ENCODE measurements around the gene C19orf25.

DNA sequence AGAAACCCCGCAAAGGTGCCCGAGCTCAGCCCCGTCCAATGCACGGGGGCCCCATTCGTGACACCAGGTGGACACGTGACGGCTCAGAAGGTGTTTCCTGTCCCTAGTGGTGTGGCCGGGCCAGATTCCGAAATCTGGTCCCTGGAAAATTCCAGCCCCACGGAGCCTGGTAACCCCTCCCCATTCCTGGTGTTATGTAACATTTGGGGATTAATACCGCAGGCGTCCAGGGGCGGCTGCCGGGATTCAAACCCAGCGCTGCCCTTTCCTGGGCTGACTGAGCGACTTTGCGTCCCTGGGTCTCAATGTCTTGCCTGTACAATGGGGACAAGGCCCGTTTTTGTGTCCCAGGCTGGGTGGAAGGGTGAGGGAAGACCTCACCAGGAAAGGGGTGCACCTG is 43.8 kb upstream of the C19orf25 start:
- no peak for TF ChIP-seq POLR2AphosphoS5 (IDR thresholded peaks at IDR 0.05)
- TF ChIP-seq, protein P1, sequence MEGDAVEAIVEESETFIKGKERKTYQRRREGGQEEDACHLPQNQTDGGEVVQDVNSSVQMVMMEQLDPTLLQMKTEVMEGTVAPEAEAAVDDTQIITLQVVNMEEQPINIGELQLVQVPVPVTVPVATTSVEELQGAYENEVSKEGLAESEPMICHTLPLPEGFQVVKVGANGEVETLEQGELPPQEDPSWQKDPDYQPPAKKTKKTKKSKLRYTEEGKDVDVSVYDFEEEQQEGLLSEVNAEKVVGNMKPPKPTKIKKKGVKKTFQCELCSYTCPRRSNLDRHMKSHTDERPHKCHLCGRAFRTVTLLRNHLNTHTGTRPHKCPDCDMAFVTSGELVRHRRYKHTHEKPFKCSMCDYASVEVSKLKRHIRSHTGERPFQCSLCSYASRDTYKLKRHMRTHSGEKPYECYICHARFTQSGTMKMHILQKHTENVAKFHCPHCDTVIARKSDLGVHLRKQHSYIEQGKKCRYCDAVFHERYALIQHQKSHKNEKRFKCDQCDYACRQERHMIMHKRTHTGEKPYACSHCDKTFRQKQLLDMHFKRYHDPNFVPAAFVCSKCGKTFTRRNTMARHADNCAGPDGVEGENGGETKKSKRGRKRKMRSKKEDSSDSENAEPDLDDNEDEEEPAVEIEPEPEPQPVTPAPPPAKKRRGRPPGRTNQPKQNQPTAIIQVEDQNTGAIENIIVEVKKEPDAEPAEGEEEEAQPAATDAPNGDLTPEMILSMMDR (IDR thresholded peaks at IDR 0.05): no peak
- TF ChIP-seq POLR2A (IDR thresholded peaks at IDR 0.05; ENCODE audit: low read depth): no peak
- TF ChIP-seq EP300 (IDR thresholded peaks at IDR 0.05): no peak

Measured in esophagus muscularis mucosa (tissue), 4 donors.